H1 (cell line): ENCODE measurements around the gene CIRBP. TPM values are rescaled to one million over a fixed set of nuclear protein-coding genes. Genes with fewer than 3 reads are reported as not detected.

ENCODE experiments used
- BRCA1 ChIP-seq: IDR thresholded peaks from 2 replicates; pipeline ENCODE4 v1.6.1; 2012; ENCODE audit warnings: low read depth, low read length, improper control_type of control experiment
- CHD7 ChIP-seq: fragments of 300-600 bp; sonication (generic); IDR thresholded peaks from 2 replicates; pipeline ENCODE4 v1.7.1; 2012; ENCODE audit warnings: low read length, moderate library complexity, mild to moderate bottlenecking, inconsistent platforms; ENCODE audit not compliant: insufficient replicate concordance
- CTBP2 ChIP-seq: IDR thresholded peaks from 2 replicates; pipeline ENCODE4 v1.7.0; 2011; ENCODE audit warnings: borderline replicate concordance, mild to moderate bottlenecking, moderate library complexity, mixed read lengths, low read length; ENCODE audit not compliant: insufficient read depth, insufficient read length
- CTCF ChIP-seq, 3 experiments: IDR thresholded peaks; 1 replicate in 2 of 3; 2 replicates in 1 of 3; pipeline versions ENCODE4 v1.5.1 to v1.6.1; 2011; ENCODE audit warnings: low read length in 3 of 3, mild to moderate bottlenecking in 3 of 3, inconsistent platforms in 2 of 3, low read depth in 1 of 3, moderate library complexity in 1 of 3; ENCODE audit not compliant: insufficient read depth in 1 of 3; ENCODE audit errors: control extremely low read depth in 1 of 3
- JUND ChIP-seq: IDR thresholded peaks from 2 replicates; pipeline ENCODE4 v1.6.1; 2011; ENCODE audit warnings: mild to moderate bottlenecking, improper control_type of control experiment, low read length
- NANOG ChIP-seq: IDR thresholded peaks from 2 replicates; pipeline ENCODE4 v1.6.1; 2011; ENCODE audit warnings: low read length, low read depth, mild to moderate bottlenecking, inconsistent platforms; ENCODE audit not compliant: insufficient read depth, poor library complexity, severe bottlenecking
- SP4 ChIP-seq: IDR thresholded peaks from 2 replicates; pipeline ENCODE4 v1.6.1; 2012; ENCODE audit warnings: low read length, inconsistent platforms
- ZNF274 ChIP-seq: IDR thresholded peaks from 2 replicates; pipeline ENCODE4 v1.7.0; 2012; ENCODE audit warnings: low read length, borderline replicate concordance; ENCODE audit errors: extremely low read depth
- polyA plus RNA-seq, 7 experiments: library from polyadenylated mRNA; depleted of rRNA in 3 of 7; stranded (reverse) in 5 of 7; unstranded in 2 of 7; fragments of >200 nt in 5 of 7; fragments of 200-250 nt in 2 of 7; gene quantifications; 1 replicate in 5 of 7; 2 replicates in 1 of 7; 4 replicates in 1 of 7; pipeline versions ENCODE4 v1.2.1 to v1.2.3, GENCODE V29; 2011 to 2013; ENCODE audit warnings: missing spikeins in 2 of 7, mixed read lengths in 2 of 7
- total RNA-seq: library from RNA; stranded (reverse); fragmentation: NEBNext Ultra II Directional; extraction: Animal tissue kit (Norgen Biotek cat#: 25700); gene quantifications from 2 replicates; pipeline ENCODE4 v1.2.1, GENCODE V29; 2021

CIRBP gene
- total and polyA plus RNA-seq, 2 of the 8 experiments (the other 6 are each of a cell fraction or from before 2014, with no cell fraction given), result 175 to 199 TPM

GRCh38 chr19:1241417-1242095 lies 27.6 kb upstream of the CIRBP start, which contains the start of gene ATP5F1D (continued):
- no peak for TF ChIP-seq CHD7
- TF ChIP-seq CTBP2, result no peak
- no peak for TF ChIP-seq NANOG
- TF ChIP-seq SP4, result no peak
- TF ChIP-seq JUND, result no peak
- no peak for TF ChIP-seq CTCF (IDR thresholded peaks at IDR 0.05; ENCODE audit: control extremely low read depth in 1 of 3, insufficient read depth in 1 of 3, low read depth in 1 of 3, low read length in 3 of 3)
- TF ChIP-seq ZNF274, result no peak
- no peak for TF ChIP-seq BRCA1
